ENCODE measurements around the gene SULT1A1.
"Not testable (repeated sequence)": the region's sequence is repeated elsewhere in the genome, so short reads cannot be mapped to it uniquely, and the experiment has no call there.

The SULT1A1 gene

GRCh38 chr16:28607681-28608495, 2.0 kb downstream of the SULT1A1 start:
- H3K4me3 ChIP-seq (ENCODE audit: extremely low read depth, insufficient read depth, low read length, poor library complexity, severe bottlenecking); H3K9me3 ChIP-seq (ENCODE audit: control insufficient read depth, low read length); H3K4me1 ChIP-seq (ENCODE audit: control insufficient read depth, insufficient read depth, low read length, poor library complexity, severe bottlenecking); H3K27ac ChIP-seq (ENCODE audit: low read depth, low read length, severe bottlenecking); H3K36me3 ChIP-seq (ENCODE audit: control insufficient read depth, insufficient read depth, low read length): not testable (repeated sequence)
- WGBS, 2 experiments (ENCODE audit: insufficient coverage in 2 of 2) = 86 to 90% methylated on average over 1 to 5 of the region's 10 CpGs

- no peak overlapping the region for H3K27ac ChIP-seq (ENCODE audit: low read depth, low read length, severe bottlenecking)
- no peak overlapping the region for H3K4me3 ChIP-seq (ENCODE audit: extremely low read depth, insufficient read depth, low read length, poor library complexity, severe bottlenecking)
- WGBS, 2 experiments (ENCODE audit: insufficient coverage in 2 of 2) = 91 to 94% methylated on average over 6 of the region's 9 CpGs
- no peaks in the 10 kb centered on the region for H3K9me3 ChIP-seq (ENCODE audit: control insufficient read depth, low read length)
- H3K4me1 ChIP-seq (ENCODE audit: control insufficient read depth, insufficient read depth, low read length, poor library complexity, severe bottlenecking) = no peaks in the 10 kb centered on the region
- H3K36me3 ChIP-seq (ENCODE audit: control insufficient read depth, insufficient read depth, low read length) = no peaks in the 10 kb centered on the region
Measured at GRCh38 chr16:28607116-28607623, 2.7 kb downstream of the SULT1A1 start.

- Histone ChIP-seq H3K27ac (ENCODE audit: low read depth, low read length, severe bottlenecking) (no peak overlapping the region), H3K4me3 (ENCODE audit: extremely low read depth, insufficient read depth, low read length, poor library complexity, severe bottlenecking) (no peak overlapping the region), H3K36me3 (ENCODE audit: control insufficient read depth, insufficient read depth, low read length) (no peaks in the 10 kb centered on the region), H3K4me1 (ENCODE audit: control insufficient read depth, insufficient read depth, low read length, poor library complexity, severe bottlenecking) (no peaks in the 10 kb centered on the region), H3K9me3 (ENCODE audit: control insufficient read depth, low read length) (no peaks in the 10 kb centered on the region)
- 88 to 94% methylated on average over 8 to 9 of the region's 16 CpGs for WGBS, 2 experiments (ENCODE audit: insufficient coverage in 2 of 2)
Measured at GRCh38 chr16:28606291-28607115, 3.3 kb downstream of the SULT1A1 start.

- no peaks in the 10 kb centered on the region for H3K9me3 ChIP-seq (ENCODE audit: control insufficient read depth, low read length)
- no peak overlapping the region for H3K4me3 ChIP-seq (ENCODE audit: extremely low read depth, insufficient read depth, low read length, poor library complexity, severe bottlenecking)
- no peaks in the 10 kb centered on the region for H3K4me1 ChIP-seq (ENCODE audit: control insufficient read depth, insufficient read depth, low read length, poor library complexity, severe bottlenecking)
- H3K36me3 ChIP-seq (ENCODE audit: control insufficient read depth, insufficient read depth, low read length) = no peaks in the 10 kb centered on the region
- no peak overlapping the region for H3K27ac ChIP-seq (ENCODE audit: low read depth, low read length, severe bottlenecking)
- 74 to 90% methylated on average over 2 to 6 of the region's 8 CpGs for WGBS, 2 experiments (ENCODE audit: insufficient coverage in 2 of 2)
Measured at GRCh38 chr16:28604186-28604565, 5.7 kb downstream of the SULT1A1 start.

- H3K4me3 ChIP-seq (ENCODE audit: extremely low read depth, insufficient read depth, low read length, poor library complexity, severe bottlenecking) = no peak overlapping the region
- H3K9me3 ChIP-seq (ENCODE audit: control insufficient read depth, low read length) = no peaks in the 10 kb centered on the region
- 90 to 93% methylated on average over 9 to 10 of the region's 11 CpGs for WGBS, 2 experiments (ENCODE audit: insufficient coverage in 2 of 2)
- no peak overlapping the region for H3K27ac ChIP-seq (ENCODE audit: low read depth, low read length, severe bottlenecking)
- no peaks in the 10 kb centered on the region for H3K4me1 ChIP-seq (ENCODE audit: control insufficient read depth, insufficient read depth, low read length, poor library complexity, severe bottlenecking)
- H3K36me3 ChIP-seq (ENCODE audit: control insufficient read depth, insufficient read depth, low read length) = no peaks in the 10 kb centered on the region
Measured at GRCh38 chr16:28603381-28604185, 6.3 kb downstream of the SULT1A1 start.

GRCh38 chr16:28602529-28602928, 7.3 kb downstream of the SULT1A1 start:
- Histone ChIP-seq H3K27ac (ENCODE audit: low read depth, low read length, severe bottlenecking) (no peak overlapping the region), H3K4me3 (ENCODE audit: extremely low read depth, insufficient read depth, low read length, poor library complexity, severe bottlenecking) (no peak overlapping the region), H3K36me3 (ENCODE audit: control insufficient read depth, insufficient read depth, low read length) (no peaks in the 10 kb centered on the region), H3K4me1 (ENCODE audit: control insufficient read depth, insufficient read depth, low read length, poor library complexity, severe bottlenecking) (peaks cover 4% of the 10 kb centered on the region), H3K9me3 (ENCODE audit: control insufficient read depth, low read length) (no peaks in the 10 kb centered on the region)
- 92 to 94% methylated on average over 2 to 3 of the region's 6 CpGs for WGBS, 2 experiments (ENCODE audit: insufficient coverage in 2 of 2)

GRCh38 chr16:28602062-28602461, 7.8 kb downstream of the SULT1A1 start:
- WGBS, 2 experiments (ENCODE audit: insufficient coverage in 2 of 2) = no CpG with 5 or more reads among the region's 10 CpGs
- H3K9me3 ChIP-seq (ENCODE audit: control insufficient read depth, low read length); H3K4me3 ChIP-seq (ENCODE audit: extremely low read depth, insufficient read depth, low read length, poor library complexity, severe bottlenecking); H3K36me3 ChIP-seq (ENCODE audit: control insufficient read depth, insufficient read depth, low read length); H3K27ac ChIP-seq (ENCODE audit: low read depth, low read length, severe bottlenecking); H3K4me1 ChIP-seq (ENCODE audit: control insufficient read depth, insufficient read depth, low read length, poor library complexity, severe bottlenecking): not testable (repeated sequence)

GRCh38 chr16:28601589-28601988, 8.3 kb downstream of the SULT1A1 start:
- not testable (repeated sequence) for H3K9me3 ChIP-seq (ENCODE audit: control insufficient read depth, low read length); H3K4me3 ChIP-seq (ENCODE audit: extremely low read depth, insufficient read depth, low read length, poor library complexity, severe bottlenecking); H3K36me3 ChIP-seq (ENCODE audit: control insufficient read depth, insufficient read depth, low read length); H3K27ac ChIP-seq (ENCODE audit: low read depth, low read length, severe bottlenecking)
- 80 to 92% methylated on average over 4 to 10 of the region's 13 CpGs for WGBS, 2 experiments (ENCODE audit: insufficient coverage in 2 of 2)
- H3K4me1 ChIP-seq (ENCODE audit: control insufficient read depth, insufficient read depth, low read length, poor library complexity, severe bottlenecking) = peaks cover 13% of the 10 kb centered on the region

- 88% methylated on average over 2 of the region's 20 CpGs; no CpG with 5 or more reads in 1 of the 2 experiments for WGBS, 2 experiments (ENCODE audit: insufficient coverage in 2 of 2)
Measured at GRCh38 chr16:28600965-28601364, 8.9 kb downstream of the SULT1A1 start.

More at GRCh38 chr16:28600965-28601364, 8.9 kb downstream of the SULT1A1 start:
- H3K27ac ChIP-seq (ENCODE audit: low read depth, low read length, severe bottlenecking); H3K36me3 ChIP-seq (ENCODE audit: control insufficient read depth, insufficient read depth, low read length); H3K9me3 ChIP-seq (ENCODE audit: control insufficient read depth, low read length); H3K4me3 ChIP-seq (ENCODE audit: extremely low read depth, insufficient read depth, low read length, poor library complexity, severe bottlenecking): not testable (repeated sequence)
- H3K4me1 ChIP-seq (ENCODE audit: control insufficient read depth, insufficient read depth, low read length, poor library complexity, severe bottlenecking) = peaks cover 17% of the 10 kb centered on the region
